GM13977 (cell line): ENCODE measurements around the gene PKP2.

Source experiments
- DNase-seq: peaks from one replicate; pipeline ENCODE4 v3.0.0; 2012; ENCODE audit warnings: low spot score
- in situ Hi-C: fragments of 300-500 bp; cut with MboI; formaldehyde crosslinking; loops from one replicate; pipeline ENCODE4 v1.12.0; 2022; ENCODE audit warnings: low sequenced_read_pairs, low pct_unique_long_range_greater_than_20kb, mixed read lengths, inconsistent platforms; ENCODE audit not compliant: unreplicated experiment
- TF ChIP-seq, protein P1 (sequence below): IDR thresholded peaks from 2 replicates; pipeline ENCODE4 v1.5.1; 2012; ENCODE audit warnings: mild to moderate bottlenecking, control low read depth; ENCODE audit not compliant: insufficient read depth; ENCODE audit errors: extremely low read depth, missing control alignments

Gene PKP2

DNA sequence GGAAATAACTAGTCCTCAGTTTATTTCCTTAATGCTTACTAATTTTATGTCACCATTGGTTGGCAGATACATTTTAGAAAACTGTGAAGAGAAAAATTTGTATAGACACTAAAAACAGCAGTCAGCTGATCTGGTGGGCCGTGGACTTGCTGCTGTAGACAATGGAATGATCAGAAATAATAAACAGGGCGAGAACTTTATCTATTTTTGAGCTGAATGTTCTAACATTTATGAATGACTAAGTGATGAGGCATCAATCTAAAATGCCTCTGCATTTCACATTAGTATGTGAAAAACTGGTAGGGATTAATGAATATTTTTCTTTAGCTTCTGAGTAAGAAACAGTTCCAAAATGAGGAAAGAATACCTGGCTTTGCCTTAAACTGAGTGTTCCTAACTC, 24.8 kb upstream of the PKP2 start:
- no peak for DNase-seq
- in situ Hi-C loops = loop anchor here (25.0 kb wide), 1 partner anchor 159 kb away; the partner anchor contains the start of gene YARS2
- TF ChIP-seq, protein P1, sequence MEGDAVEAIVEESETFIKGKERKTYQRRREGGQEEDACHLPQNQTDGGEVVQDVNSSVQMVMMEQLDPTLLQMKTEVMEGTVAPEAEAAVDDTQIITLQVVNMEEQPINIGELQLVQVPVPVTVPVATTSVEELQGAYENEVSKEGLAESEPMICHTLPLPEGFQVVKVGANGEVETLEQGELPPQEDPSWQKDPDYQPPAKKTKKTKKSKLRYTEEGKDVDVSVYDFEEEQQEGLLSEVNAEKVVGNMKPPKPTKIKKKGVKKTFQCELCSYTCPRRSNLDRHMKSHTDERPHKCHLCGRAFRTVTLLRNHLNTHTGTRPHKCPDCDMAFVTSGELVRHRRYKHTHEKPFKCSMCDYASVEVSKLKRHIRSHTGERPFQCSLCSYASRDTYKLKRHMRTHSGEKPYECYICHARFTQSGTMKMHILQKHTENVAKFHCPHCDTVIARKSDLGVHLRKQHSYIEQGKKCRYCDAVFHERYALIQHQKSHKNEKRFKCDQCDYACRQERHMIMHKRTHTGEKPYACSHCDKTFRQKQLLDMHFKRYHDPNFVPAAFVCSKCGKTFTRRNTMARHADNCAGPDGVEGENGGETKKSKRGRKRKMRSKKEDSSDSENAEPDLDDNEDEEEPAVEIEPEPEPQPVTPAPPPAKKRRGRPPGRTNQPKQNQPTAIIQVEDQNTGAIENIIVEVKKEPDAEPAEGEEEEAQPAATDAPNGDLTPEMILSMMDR = no peak

DNA sequence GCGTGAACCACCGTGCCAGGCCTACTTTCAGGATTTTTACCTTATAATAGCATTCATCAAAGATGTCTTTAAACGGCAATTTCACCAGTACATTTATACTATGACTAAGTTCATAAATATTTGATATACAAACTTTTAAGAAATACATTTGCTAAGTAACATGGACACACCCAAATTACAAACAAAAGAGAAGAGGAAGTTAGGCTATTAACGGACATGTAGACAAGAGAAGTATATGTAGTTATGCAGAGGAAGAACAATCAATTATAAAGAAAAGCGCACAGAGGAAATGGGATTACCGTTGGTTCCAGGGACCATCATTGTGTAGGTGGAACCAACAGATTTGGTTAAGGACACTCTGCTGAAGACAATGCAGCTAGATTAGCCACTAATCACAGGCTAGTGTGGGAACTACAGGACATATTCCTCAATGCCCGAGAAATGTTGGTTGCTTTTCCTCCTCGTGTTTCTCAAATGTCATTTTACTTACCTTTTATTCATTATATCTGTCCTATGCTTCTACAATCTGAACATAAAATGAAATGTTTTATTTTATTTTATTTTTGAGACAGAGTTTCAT, 24.0 kb upstream of the PKP2 start:
- no peak for DNase-seq
- in situ Hi-C loops = loop anchor here (25.0 kb wide), 1 partner anchor 158 kb away; the partner anchor contains the start of gene YARS2
- TF ChIP-seq, protein P1 = no peak

DNA sequence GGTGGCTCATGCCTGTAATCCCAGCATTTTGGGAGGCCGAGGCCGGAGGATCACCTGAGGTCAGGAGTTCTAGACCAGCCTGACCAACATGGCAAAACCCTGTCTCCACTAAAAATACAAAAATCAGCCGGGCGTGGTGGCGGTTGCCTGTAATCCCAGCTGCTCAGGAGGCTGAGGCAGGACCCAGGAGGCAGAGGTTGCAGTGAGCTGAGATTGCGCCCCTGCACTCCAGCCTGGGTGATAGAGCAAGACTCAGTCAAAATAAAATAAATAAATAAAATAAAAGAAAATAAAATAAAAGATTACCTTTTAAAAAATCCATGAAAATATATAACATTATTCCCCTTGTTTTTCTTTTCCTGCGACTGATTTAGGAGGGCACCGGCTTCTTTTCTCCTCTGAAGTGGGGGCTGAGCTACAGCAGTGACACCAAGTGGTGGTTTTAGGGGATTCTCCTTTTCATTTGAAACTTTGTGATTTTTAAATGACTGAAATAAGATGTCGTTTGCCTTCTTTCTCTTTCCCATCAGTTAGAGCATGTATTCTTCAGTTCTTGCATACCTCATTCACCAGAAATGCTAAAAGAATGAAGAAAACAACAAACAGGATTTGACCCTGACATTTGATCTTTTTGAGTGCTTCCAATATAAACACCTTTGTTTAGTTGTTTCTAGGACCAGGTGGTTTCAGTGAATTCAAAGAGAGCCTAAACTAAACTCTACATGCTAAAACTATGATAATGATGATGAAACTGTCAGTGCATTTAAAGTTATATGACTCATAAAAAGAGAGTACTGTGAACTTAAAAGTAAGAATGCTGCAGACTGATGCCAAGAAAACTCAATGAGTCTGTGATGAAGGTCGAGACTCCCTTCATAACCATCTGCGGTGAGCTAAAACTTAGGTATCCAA, 22.6 kb upstream of the PKP2 start:
- TF ChIP-seq, protein P1 = peak; percentile 49
- no peak for DNase-seq
- in situ Hi-C loops = loop anchor here (25.0 kb wide), 1 partner anchor 157 kb away; the partner anchor contains the start of gene YARS2

DNA sequence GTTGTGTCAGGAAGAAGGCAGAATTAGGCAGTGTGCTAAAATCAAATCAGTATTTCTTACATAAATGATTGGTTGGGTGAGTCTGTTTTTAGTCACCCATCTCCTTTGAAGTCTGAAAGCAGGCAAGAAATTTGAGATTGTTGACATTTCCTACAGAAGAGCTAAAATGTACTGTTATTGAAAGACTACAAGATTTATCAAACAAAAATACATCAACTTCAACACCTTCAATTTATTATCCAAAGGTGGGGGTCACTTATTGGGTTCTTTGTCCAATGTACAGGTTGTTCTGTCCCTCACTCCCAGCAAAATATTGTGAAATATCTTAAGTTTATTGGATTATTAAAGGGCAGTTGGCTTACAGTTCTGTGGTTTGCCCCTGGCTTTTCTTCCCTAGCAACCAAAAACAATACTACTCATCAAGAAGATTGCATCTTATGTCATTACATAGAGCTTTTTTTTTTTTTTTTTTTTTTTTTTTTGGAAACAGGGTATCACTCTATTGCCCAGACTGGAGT, 20.6 kb upstream of the PKP2 start:
- TF ChIP-seq, protein P1 = no peak
- no peak for DNase-seq
- in situ Hi-C loops = loop anchor here (25.0 kb wide), 1 partner anchor 155 kb away; the partner anchor contains the start of gene YARS2

DNA sequence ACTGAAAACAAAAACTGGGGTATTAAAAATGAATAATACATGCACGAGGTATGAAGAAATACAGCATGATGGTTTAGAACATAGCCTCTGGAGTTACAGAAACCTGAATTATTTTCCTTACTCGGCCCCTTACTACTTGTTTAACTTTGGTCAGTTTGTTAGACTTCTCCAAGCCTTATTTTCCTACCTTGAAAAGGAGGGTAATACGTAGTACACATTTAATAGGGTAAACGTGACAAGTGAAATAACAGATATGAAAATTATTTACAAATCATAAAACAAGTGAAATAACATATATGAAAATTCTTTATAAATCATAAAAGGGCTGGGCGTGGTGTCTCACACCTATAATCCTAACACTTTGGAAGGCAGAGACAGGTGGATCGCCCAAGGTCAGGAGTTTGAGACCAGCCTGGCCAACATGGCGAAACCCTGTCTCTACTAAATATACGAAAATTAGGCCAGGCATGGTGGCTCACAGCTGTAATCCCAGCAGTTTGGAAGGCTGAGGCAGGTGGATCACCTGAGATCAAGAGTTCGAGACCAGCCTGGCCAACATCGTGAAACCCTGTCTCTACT, 11.4 kb upstream of the PKP2 start:
- in situ Hi-C loops = loop anchor here (25.0 kb wide), 1 partner anchor 146 kb away; the partner anchor contains the start of gene YARS2
- DNase-seq = no peak
- TF ChIP-seq, protein P1 = no peak

DNA sequence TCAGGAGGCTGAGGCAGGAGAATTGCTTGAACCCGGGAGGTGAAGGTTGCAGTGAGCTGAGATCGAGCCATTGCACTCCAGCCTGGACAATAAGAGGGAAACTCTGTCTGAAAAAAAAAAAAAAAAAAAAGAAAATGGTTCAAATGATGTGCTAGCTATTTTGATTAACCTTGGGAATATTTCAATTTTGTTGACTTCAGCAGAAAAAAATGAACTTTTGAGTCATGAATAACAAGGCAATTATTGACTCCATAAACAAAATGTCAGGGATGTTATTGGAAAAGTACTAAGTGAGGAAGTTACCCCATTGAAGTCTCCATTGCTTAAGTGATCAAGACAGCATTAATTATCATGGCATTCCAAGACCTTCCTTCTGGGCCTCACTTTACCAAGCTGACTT, 10.6 kb upstream of the PKP2 start:
- TF ChIP-seq, protein P1 = no peak
- in situ Hi-C loops = loop anchor here (25.0 kb wide), 1 partner anchor 145 kb away; the partner anchor contains the start of gene YARS2
- no peak for DNase-seq
